ENCODE measurements around the gene MYO5A.

The MYO5A gene

DNA sequence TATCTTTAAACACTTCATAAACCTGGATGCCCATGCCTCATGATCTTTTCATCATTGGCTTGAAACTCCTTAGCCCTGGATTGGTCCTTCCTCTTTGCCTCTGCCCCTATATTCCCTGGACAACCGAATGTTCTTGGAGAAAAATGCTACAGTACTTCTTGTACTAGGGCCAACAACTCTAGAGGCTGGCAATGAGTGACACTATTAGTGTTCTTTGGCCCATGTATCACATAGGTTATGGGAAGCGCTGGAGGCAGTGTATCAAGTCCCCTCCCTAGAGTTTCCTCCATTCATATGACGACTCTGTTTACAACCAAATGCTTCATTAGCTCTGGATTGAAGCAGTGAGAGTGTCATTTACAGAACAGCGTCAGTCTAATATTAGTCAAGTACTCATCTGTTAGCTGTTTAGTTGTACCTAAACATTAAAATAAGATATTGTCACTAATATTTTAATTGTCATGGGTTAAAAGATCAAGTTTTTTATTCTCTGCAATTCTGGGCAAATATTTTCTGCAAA is 166.6 kb downstream of the MYO5A start:
- ATAC-seq: no peak
- TF ChIP-seq ARNTL (CRISPR knock-in tag; IDR thresholded peaks at IDR 0.05; ENCODE audit: borderline replicate concordance, low read depth): no peak
- TF ChIP-seq ZNF8 (CRISPR knock-in tag; IDR thresholded peaks at IDR 0.05): no peak
- no peak for TF ChIP-seq ESRRG (CRISPR knock-in tag; IDR thresholded peaks at IDR 0.05)
- no peak for TF ChIP-seq BACH2 (CRISPR knock-in tag; IDR thresholded peaks at IDR 0.05; ENCODE audit: borderline replicate concordance)

DNA sequence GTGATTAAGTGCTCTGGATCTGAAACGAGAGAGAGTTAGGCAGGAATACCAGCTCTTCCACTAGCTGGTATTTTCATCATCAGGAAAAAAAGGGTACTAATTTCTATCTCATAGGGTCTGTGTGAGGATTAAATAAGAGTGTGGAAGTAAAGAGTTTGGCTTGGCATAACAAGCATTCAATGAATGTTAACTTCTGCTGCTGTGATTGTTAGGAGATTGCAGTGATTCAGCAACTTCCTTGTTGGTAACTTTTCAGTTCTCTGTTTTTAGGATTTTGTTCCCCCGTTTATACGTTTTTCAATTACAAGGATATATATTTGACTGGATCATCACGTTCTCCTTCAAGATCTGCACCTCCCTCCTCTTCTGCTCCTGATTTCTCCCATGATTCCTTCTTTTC is 167.2 kb downstream of the MYO5A start:
- no peak for ATAC-seq
- TF ChIP-seq ZFP3 (CRISPR knock-in tag; IDR thresholded peaks at IDR 0.05) (no peak), TOX (CRISPR knock-in tag; IDR thresholded peaks at IDR 0.05; ENCODE audit: borderline replicate concordance) (no peak), ZC3H10 (CRISPR knock-in tag; IDR thresholded peaks at IDR 0.05) (no peak), CSDC2 (CRISPR knock-in tag; IDR thresholded peaks at IDR 0.05) (no peak), ZNF565 (CRISPR knock-in tag; conservative IDR thresholded peaks at IDR 0.05; ENCODE audit: low read depth) (no peak), OSR1 (CRISPR knock-in tag; IDR thresholded peaks at IDR 0.05) (no peak), ZFP30 (CRISPR knock-in tag; IDR thresholded peaks at IDR 0.05) (no peak), PPARA (CRISPR knock-in tag; IDR thresholded peaks at IDR 0.05; ENCODE audit: borderline replicate concordance) (no peak), ZNF8 (CRISPR knock-in tag; IDR thresholded peaks at IDR 0.05) (no peak), GLIS3 (CRISPR knock-in tag; IDR thresholded peaks at IDR 0.05) (no peak), RARB (CRISPR knock-in tag; IDR thresholded peaks at IDR 0.05) (no peak), ZNF70 (CRISPR knock-in tag; IDR thresholded peaks at IDR 0.05) (no peak), TCF4 (CRISPR knock-in tag; IDR thresholded peaks at IDR 0.05; ENCODE audit: borderline replicate concordance) (no peak), SNAI2 (CRISPR knock-in tag; IDR thresholded peaks at IDR 0.05) (no peak), ISL1 (CRISPR knock-in tag; IDR thresholded peaks at IDR 0.05) (no peak)
- TF ChIP-seq, protein P1, sequence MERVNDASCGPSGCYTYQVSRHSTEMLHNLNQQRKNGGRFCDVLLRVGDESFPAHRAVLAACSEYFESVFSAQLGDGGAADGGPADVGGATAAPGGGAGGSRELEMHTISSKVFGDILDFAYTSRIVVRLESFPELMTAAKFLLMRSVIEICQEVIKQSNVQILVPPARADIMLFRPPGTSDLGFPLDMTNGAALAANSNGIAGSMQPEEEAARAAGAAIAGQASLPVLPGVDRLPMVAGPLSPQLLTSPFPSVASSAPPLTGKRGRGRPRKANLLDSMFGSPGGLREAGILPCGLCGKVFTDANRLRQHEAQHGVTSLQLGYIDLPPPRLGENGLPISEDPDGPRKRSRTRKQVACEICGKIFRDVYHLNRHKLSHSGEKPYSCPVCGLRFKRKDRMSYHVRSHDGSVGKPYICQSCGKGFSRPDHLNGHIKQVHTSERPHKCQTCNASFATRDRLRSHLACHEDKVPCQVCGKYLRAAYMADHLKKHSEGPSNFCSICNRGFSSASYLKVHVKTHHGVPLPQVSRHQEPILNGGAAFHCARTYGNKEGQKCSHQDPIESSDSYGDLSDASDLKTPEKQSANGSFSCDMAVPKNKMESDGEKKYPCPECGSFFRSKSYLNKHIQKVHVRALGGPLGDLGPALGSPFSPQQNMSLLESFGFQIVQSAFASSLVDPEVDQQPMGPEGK (CRISPR knock-in tag; IDR thresholded peaks at IDR 0.05; ENCODE audit: borderline replicate concordance): no peak
- TF ChIP-seq, protein P2, sequence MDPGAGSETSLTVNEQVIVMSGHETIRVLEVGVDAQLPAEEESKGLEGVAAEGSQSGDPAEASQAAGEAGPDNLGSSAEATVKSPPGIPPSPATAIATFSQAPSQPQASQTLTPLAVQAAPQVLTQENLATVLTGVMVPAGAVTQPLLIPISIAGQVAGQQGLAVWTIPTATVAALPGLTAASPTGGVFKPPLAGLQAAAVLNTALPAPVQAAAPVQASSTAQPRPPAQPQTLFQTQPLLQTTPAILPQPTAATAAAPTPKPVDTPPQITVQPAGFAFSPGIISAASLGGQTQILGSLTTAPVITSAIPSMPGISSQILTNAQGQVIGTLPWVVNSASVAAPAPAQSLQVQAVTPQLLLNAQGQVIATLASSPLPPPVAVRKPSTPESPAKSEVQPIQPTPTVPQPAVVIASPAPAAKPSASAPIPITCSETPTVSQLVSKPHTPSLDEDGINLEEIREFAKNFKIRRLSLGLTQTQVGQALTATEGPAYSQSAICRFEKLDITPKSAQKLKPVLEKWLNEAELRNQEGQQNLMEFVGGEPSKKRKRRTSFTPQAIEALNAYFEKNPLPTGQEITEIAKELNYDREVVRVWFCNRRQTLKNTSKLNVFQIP (CRISPR knock-in tag; IDR thresholded peaks at IDR 0.05; ENCODE audit: borderline replicate concordance, low read depth): no peak
- TF ChIP-seq, protein P3, sequence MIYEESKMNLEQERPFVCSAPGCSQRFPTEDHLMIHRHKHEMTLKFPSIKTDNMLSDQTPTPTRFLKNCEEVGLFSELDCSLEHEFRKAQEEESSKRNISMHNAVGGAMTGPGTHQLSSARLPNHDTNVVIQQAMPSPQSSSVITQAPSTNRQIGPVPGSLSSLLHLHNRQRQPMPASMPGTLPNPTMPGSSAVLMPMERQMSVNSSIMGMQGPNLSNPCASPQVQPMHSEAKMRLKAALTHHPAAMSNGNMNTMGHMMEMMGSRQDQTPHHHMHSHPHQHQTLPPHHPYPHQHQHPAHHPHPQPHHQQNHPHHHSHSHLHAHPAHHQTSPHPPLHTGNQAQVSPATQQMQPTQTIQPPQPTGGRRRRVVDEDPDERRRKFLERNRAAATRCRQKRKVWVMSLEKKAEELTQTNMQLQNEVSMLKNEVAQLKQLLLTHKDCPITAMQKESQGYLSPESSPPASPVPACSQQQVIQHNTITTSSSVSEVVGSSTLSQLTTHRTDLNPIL (CRISPR knock-in tag; IDR thresholded peaks at IDR 0.05; ENCODE audit: low read depth): no peak
- TF ChIP-seq, protein P4, sequence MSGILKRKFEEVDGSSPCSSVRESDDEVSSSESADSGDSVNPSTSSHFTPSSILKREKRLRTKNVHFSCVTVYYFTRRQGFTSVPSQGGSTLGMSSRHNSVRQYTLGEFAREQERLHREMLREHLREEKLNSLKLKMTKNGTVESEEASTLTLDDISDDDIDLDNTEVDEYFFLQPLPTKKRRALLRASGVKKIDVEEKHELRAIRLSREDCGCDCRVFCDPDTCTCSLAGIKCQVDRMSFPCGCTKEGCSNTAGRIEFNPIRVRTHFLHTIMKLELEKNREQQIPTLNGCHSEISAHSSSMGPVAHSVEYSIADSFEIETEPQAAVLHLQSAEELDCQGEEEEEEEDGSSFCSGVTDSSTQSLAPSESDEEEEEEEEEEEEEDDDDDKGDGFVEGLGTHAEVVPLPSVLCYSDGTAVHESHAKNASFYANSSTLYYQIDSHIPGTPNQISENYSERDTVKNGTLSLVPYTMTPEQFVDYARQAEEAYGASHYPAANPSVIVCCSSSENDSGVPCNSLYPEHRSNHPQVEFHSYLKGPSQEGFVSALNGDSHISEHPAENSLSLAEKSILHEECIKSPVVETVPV (CRISPR knock-in tag; IDR thresholded peaks at IDR 0.05): no peak
- TF ChIP-seq, protein P5, sequence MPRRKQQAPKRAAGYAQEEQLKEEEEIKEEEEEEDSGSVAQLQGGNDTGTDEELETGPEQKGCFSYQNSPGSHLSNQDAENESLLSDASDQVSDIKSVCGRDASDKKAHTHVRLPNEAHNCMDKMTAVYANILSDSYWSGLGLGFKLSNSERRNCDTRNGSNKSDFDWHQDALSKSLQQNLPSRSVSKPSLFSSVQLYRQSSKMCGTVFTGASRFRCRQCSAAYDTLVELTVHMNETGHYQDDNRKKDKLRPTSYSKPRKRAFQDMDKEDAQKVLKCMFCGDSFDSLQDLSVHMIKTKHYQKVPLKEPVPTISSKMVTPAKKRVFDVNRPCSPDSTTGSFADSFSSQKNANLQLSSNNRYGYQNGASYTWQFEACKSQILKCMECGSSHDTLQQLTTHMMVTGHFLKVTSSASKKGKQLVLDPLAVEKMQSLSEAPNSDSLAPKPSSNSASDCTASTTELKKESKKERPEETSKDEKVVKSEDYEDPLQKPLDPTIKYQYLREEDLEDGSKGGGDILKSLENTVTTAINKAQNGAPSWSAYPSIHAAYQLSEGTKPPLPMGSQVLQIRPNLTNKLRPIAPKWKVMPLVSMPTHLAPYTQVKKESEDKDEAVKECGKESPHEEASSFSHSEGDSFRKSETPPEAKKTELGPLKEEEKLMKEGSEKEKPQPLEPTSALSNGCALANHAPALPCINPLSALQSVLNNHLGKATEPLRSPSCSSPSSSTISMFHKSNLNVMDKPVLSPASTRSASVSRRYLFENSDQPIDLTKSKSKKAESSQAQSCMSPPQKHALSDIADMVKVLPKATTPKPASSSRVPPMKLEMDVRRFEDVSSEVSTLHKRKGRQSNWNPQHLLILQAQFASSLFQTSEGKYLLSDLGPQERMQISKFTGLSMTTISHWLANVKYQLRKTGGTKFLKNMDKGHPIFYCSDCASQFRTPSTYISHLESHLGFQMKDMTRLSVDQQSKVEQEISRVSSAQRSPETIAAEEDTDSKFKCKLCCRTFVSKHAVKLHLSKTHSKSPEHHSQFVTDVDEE (CRISPR knock-in tag; IDR thresholded peaks at IDR 0.05): no peak
